GM12874 (cell line): ENCODE data around the gene CMSS1.

Source experiments
- TF ChIP-seq, protein P1 (sequence below): IDR thresholded peaks from 2 replicates; pipeline ENCODE4 v1.5.1; 2011; ENCODE audit warnings: low read depth, mild to moderate bottlenecking, control low read depth, low read length, moderate library complexity; ENCODE audit not compliant: insufficient read depth

The CMSS1 gene

DNA sequence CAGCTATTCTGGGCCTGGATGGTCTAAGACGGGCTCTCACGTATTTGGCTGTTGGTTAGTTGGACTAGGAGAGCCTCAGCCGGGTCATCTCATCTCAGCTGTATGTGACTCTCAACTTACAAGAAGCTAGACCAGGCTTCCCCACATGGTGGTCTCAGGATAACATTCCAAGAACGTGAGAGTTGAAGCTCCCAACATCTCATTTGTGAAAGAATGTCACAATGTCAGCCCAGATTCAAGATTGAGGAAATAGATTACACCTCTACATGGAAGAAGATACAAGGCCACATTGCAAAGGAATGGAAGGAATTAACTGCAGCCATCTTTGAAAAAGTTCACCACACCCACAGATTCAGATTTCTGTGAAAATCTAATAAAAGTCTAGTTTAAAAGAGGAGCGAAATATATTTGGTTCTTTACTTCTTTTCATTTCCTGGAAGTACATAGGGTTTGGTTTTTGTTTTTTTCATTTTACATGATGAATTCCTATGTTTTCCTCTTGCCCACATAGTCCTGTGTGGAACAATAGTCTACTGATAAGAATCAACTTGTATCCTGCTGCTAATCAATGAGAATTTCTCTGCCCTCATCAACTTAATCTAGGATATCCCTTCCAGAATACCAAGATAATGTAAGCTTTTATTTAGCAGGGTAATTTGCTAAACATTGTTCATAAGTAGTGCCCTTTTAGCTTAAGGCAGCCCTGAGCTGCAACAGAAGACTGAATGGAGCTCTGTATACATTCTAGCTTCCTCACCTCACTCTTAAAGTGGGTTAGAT lies 116.5 kb downstream of the CMSS1 start:
- TF ChIP-seq, protein P1, sequence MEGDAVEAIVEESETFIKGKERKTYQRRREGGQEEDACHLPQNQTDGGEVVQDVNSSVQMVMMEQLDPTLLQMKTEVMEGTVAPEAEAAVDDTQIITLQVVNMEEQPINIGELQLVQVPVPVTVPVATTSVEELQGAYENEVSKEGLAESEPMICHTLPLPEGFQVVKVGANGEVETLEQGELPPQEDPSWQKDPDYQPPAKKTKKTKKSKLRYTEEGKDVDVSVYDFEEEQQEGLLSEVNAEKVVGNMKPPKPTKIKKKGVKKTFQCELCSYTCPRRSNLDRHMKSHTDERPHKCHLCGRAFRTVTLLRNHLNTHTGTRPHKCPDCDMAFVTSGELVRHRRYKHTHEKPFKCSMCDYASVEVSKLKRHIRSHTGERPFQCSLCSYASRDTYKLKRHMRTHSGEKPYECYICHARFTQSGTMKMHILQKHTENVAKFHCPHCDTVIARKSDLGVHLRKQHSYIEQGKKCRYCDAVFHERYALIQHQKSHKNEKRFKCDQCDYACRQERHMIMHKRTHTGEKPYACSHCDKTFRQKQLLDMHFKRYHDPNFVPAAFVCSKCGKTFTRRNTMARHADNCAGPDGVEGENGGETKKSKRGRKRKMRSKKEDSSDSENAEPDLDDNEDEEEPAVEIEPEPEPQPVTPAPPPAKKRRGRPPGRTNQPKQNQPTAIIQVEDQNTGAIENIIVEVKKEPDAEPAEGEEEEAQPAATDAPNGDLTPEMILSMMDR, result no peak

DNA sequence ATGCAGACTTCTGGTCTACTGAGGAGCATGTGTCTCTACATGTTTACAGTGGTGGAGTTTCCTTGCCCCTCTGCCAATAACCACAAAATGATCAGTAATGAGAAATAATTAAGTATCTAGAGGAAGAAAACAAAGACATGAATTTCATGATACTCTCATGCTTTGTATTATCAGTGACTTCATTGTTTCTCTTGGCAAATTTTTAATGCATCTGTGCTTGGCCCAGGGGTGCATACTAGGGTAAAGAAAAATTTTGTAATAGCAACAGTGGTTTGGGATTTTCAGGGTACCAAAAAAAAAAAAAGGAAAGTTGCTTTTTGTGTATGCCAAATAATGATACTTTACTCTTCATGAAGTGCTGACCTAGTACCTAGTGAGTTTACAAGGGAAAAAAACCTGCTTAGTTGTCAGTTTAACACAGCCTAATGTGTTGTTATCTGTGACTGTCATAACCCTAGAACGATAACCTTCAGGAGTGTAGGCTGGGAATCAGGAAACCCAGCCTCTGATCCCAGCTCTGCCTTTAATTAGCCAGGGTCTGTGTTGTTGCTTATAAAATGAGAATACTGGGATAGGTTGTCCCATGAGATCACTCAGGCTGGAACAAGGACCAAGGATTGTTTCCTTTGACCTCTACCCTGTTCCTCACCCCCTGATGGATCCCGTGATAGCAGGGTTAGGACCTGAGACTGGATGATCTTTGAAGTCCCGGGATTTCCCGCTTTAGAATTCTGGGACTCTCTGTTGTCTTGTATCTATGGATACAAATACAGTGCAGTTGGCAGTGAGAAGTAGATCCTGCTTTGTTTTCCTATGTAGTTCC lies 117.5 kb downstream of the CMSS1 start:
- TF ChIP-seq, protein P1, result no peak

DNA sequence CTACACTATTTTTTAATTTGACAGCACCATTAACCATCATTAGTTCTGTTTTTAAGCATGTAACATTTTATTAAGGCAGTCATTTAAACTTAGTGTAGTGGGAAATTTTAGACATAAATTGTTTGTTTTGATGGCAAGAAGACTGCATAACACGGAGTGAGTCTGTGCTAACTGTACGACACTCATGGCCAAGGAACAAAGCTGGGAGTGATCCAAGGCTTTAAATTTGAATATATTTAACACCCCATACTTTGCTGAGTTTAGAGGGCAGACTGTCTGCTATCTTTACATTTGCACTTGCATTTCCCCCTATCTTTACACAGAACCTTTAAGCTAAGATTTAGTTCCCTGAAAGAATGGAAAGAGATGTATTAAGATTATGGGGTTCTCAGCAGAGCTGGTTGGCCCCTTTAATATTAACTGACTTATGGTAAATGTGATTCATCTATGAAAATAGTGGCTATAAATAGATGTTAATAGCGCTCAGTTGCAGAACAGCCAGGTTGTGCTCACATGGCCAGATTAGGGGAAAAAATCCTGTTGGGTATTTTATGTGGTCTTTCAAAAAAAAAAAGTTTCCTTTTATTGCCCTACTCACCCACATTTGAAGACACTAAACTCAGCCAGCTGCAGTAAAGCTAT lies 120.7 kb downstream of the CMSS1 start:
- TF ChIP-seq, protein P1, result no peak

DNA sequence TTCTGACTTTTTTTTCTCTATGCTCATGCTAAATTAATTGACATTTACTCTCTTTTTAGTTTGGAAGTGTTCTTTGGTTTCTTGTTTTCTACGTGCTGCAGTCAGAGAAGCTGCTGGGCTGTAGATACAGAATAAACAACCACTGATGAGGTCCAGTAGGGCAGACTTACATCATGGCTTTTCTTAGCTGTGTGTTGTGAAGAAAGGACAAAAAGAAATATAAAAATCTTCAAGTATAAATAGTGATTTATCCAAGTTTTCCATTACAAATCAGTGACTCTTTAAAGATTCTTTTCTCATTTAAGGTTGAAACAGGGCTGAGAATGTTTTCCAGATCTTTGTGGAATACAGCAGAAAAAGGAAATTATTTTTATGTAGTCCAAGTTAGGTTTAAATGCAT lies 122.2 kb downstream of the CMSS1 start:
- TF ChIP-seq, protein P1, result no peak

DNA sequence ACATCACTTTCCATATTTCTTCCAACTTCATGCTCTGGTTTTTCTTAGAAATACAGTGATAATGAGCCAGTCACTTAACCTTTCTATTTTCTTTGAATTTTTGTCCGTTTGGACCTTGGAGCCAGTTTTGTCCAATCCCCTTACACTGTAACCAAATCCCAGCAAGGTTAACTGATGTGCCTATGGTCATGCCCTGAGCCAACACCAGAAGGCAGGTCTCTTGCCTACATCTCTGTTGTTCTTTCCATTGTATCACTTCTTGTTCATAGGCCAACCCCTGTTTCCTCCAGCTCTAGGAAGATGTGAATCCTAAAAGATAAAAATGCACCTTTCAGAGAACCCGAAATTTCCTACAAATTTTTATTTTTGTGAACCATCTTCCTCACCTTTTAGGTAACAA lies 122.7 kb downstream of the CMSS1 start:
- TF ChIP-seq, protein P1, result no peak

DNA sequence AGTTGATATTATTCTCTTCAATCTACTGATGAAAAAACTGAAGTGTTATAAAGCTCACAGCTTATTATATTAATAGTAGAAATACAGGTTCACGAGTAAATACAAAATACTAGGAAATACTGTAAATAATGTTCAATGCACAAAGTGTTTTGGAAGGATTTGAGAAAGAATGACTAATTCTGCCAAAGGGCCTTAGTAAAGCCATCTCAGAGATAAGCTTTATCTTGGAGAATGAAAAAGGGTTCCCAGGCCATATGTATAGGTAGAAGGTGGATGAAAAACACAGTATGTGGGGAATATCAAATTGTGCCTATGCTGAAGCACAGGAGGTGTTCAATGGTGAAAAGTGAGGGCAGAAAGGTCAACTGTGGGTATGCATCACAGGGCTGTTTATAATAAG lies 123.5 kb downstream of the CMSS1 start:
- TF ChIP-seq, protein P1, result no peak
